ENCODE data around the gene ASAP3.

The ASAP3 gene

GRCh38 chr1:23450894-23451293 is 33.1 kb downstream of the ASAP3 start:
- DNase-seq (ENCODE audit: low read depth in 2 of 2, low spot score in 1 of 2) = no peak

- no peak for DNase-seq (ENCODE audit: low read depth in 2 of 2, low spot score in 1 of 2)
Observed at GRCh38 chr1:23449958-23450357, 34.0 kb downstream of the ASAP3 start.

GRCh38 chr1:23449306-23449705 is 34.7 kb downstream of the ASAP3 start:
- no peak for DNase-seq (ENCODE audit: low read depth in 2 of 2, low spot score in 1 of 2)

- DNase-seq (ENCODE audit: low read depth in 2 of 2, low spot score in 1 of 2) = no peak
Observed at GRCh38 chr1:23448846-23449245, 35.1 kb downstream of the ASAP3 start.

GRCh38 chr1:23446661-23447310 is 37.2 kb downstream of the ASAP3 start:
- no peak for DNase-seq (ENCODE audit: low read depth in 2 of 2, low spot score in 1 of 2)

- no peak for DNase-seq (ENCODE audit: low read depth in 2 of 2, low spot score in 1 of 2)
Observed at GRCh38 chr1:23444596-23445390, 39.2 kb downstream of the ASAP3 start.

GRCh38 chr1:23444104-23444533 is 39.9 kb downstream of the ASAP3 start:
- DNase-seq (ENCODE audit: low read depth in 2 of 2, low spot score in 1 of 2) = no peak

- DNase-seq (ENCODE audit: low read depth in 2 of 2, low spot score in 1 of 2) = no peak
Observed at GRCh38 chr1:23442751-23443150, 41.2 kb downstream of the ASAP3 start.

- no peak for DNase-seq (ENCODE audit: low read depth in 2 of 2, low spot score in 1 of 2)
Observed at GRCh38 chr1:23441446-23442148, 42.4 kb downstream of the ASAP3 start.

- no peak for DNase-seq (ENCODE audit: low read depth in 2 of 2, low spot score in 1 of 2)
Observed at GRCh38 chr1:23438545-23438944, 45.4 kb downstream of the ASAP3 start.

- DNase-seq (ENCODE audit: low read depth in 2 of 2, low spot score in 1 of 2) = no peak
Observed at GRCh38 chr1:23437355-23437664, 46.7 kb downstream of the ASAP3 start.

- no peak for DNase-seq (ENCODE audit: low read depth in 2 of 2, low spot score in 1 of 2)
Observed at GRCh38 chr1:23436520-23437354, 47.2 kb downstream of the ASAP3 start.

GRCh38 chr1:23434260-23434775 is 49.7 kb downstream of the ASAP3 start:
- no peak for DNase-seq (ENCODE audit: low read depth in 2 of 2, low spot score in 1 of 2)

GRCh38 chr1:23433122-23433521 is 50.9 kb downstream of the ASAP3 start:
- no peak for DNase-seq (ENCODE audit: low read depth in 2 of 2, low spot score in 1 of 2)

- DNase-seq (ENCODE audit: low read depth in 2 of 2, low spot score in 1 of 2) = no peak
Observed at GRCh38 chr1:23431431-23431830, 52.5 kb downstream of the ASAP3 start.

GRCh38 chr1:23430803-23431202 is 53.2 kb downstream of the ASAP3 start:
- DNase-seq (ENCODE audit: low read depth in 2 of 2, low spot score in 1 of 2) = no peak

GRCh38 chr1:23428136-23428905 is 55.7 kb downstream of the ASAP3 start:
- no peak for DNase-seq (ENCODE audit: low read depth in 2 of 2, low spot score in 1 of 2)

- no peak for DNase-seq (ENCODE audit: low read depth in 2 of 2, low spot score in 1 of 2)
Observed at GRCh38 chr1:23427550-23427949, 56.4 kb downstream of the ASAP3 start.

- no peak for DNase-seq (ENCODE audit: low read depth in 2 of 2, low spot score in 1 of 2)
Observed at GRCh38 chr1:23426828-23427227, 57.2 kb downstream of the ASAP3 start.

GRCh38 chr1:23425193-23425494 is 58.8 kb downstream of the ASAP3 start:
- no peak for DNase-seq (ENCODE audit: low read depth in 2 of 2, low spot score in 1 of 2)
